ENCODE results near the gene UQCRFS1. TPM values are rescaled to one million over a fixed set of nuclear protein-coding genes. Genes with fewer than 3 reads are reported as not detected.

UQCRFS1 gene
- total RNA-seq, 3 donors from 2014 or later = 26.9 to 33.1 (median 27.1) TPM

- Histone ChIP-seq H3K4me3 (no peak overlapping the region), H3K27me3 (peaks cover 0 to 10% of the 10 kb centered on the region in 2 donors), H3K4me1 (no peaks in the 10 kb centered on the region), H3K9me3 (no peaks in the 10 kb centered on the region), H3K27ac (no peak overlapping the region), H3K36me3 (no peaks in the 10 kb centered on the region)
- TF ChIP-seq POLR2A (IDR thresholded peaks at IDR 0.05) (no peak), POLR2AphosphoS5 (IDR thresholded peaks at IDR 0.05) (no peak), CTCF (IDR thresholded peaks at IDR 0.05) (no peak)
- DNase-seq (ENCODE audit: low spot score in 2 of 2) = no peak
- intact Hi-C loops (cut with DNase I; ENCODE audit: low total_unique reads) = no loop called here
Measured at GRCh38 chr19:29247872-29248271, 34.9 kb upstream of the UQCRFS1 start.

GRCh38 chr19:29247471-29247870 lies 34.5 kb upstream of the UQCRFS1 start:
- no peaks in the 10 kb centered on the region for H3K4me1 ChIP-seq
- no peaks in the 10 kb centered on the region for H3K9me3 ChIP-seq
- intact Hi-C loops (cut with DNase I; ENCODE audit: low total_unique reads) = no loop called here
- TF ChIP-seq POLR2AphosphoS5 (IDR thresholded peaks at IDR 0.05) (no peak), CTCF (IDR thresholded peaks at IDR 0.05) (no peak), POLR2A (IDR thresholded peaks at IDR 0.05) (no peak)
- H3K4me3 ChIP-seq = no peak overlapping the region
- no peak overlapping the region for H3K27ac ChIP-seq
- no peaks in the 10 kb centered on the region for H3K36me3 ChIP-seq
- no peak for DNase-seq (ENCODE audit: low spot score in 2 of 2)
- peaks cover 0 to 10% of the 10 kb centered on the region in 2 donors for H3K27me3 ChIP-seq

GRCh38 chr19:29247051-29247450 lies 34.1 kb upstream of the UQCRFS1 start:
- TF ChIP-seq POLR2A (IDR thresholded peaks at IDR 0.05) = no peak
- TF ChIP-seq CTCF (IDR thresholded peaks at IDR 0.05) = no peak
- no peak for TF ChIP-seq POLR2AphosphoS5 (IDR thresholded peaks at IDR 0.05)
- H3K4me3 ChIP-seq = no peak overlapping the region
- no peak for DNase-seq (ENCODE audit: low spot score in 2 of 2)
- H3K27me3 ChIP-seq = peaks cover 0 to 10% of the 10 kb centered on the region in 2 donors
- H3K9me3 ChIP-seq = no peaks in the 10 kb centered on the region
- no peaks in the 10 kb centered on the region for H3K36me3 ChIP-seq
- H3K4me1 ChIP-seq = no peaks in the 10 kb centered on the region
- H3K27ac ChIP-seq = no peak overlapping the region
- intact Hi-C loops (cut with DNase I; ENCODE audit: low total_unique reads) = no loop called here

GRCh38 chr19:29245215-29245614 lies 32.3 kb upstream of the UQCRFS1 start:
- intact Hi-C loops (cut with DNase I; ENCODE audit: low total_unique reads) = no loop called here
- no peak for DNase-seq (ENCODE audit: low spot score in 2 of 2)
- H3K4me3 ChIP-seq = no peak overlapping the region
- no peaks in the 10 kb centered on the region for H3K9me3 ChIP-seq
- H3K36me3 ChIP-seq = no peaks in the 10 kb centered on the region
- no peaks in the 10 kb centered on the region for H3K4me1 ChIP-seq
- H3K27me3 ChIP-seq = peaks cover 0 to 10% of the 10 kb centered on the region in 2 donors
- no peak for TF ChIP-seq CTCF (IDR thresholded peaks at IDR 0.05)
- no peak for TF ChIP-seq POLR2A (IDR thresholded peaks at IDR 0.05)
- TF ChIP-seq POLR2AphosphoS5 (IDR thresholded peaks at IDR 0.05) = no peak
- no peak overlapping the region for H3K27ac ChIP-seq

- no peak for DNase-seq (ENCODE audit: low spot score in 2 of 2)
- TF ChIP-seq POLR2AphosphoS5 (IDR thresholded peaks at IDR 0.05) = no peak
- no peak for TF ChIP-seq POLR2A (IDR thresholded peaks at IDR 0.05)
- TF ChIP-seq CTCF (IDR thresholded peaks at IDR 0.05) = no peak
Measured at GRCh38 chr19:29241324-29241723, 28.4 kb upstream of the UQCRFS1 start.

More at GRCh38 chr19:29241324-29241723, 28.4 kb upstream of the UQCRFS1 start:
- Histone ChIP-seq H3K9me3 (peaks cover 2 to 12% of the 10 kb centered on the region in 2 donors), H3K36me3 (no peaks in the 10 kb centered on the region), H3K27me3 (no peaks in the 10 kb centered on the region), H3K4me3 (no peak overlapping the region), H3K4me1 (no peaks in the 10 kb centered on the region), H3K27ac (no peak overlapping the region)
- intact Hi-C loops (cut with DNase I; ENCODE audit: low total_unique reads) = no loop called here

All from breast epithelium (tissue), 4 donors.